GM18508 (cell line): ENCODE data around the gene CREB3.

Source experiments
- ATAC-seq: cut with Tn5 transposase; IDR thresholded peaks from one replicate; pipeline ENCODE4 v1.9.1; 2021; ENCODE audit warnings: moderate number of reproducible peaks; ENCODE audit not compliant: insufficient read depth, unreplicated experiment

CREB3 gene

GRCh38 chr9:35700031-35700430 is 32.4 kb upstream of the CREB3 start:
- no peak for ATAC-seq

- ATAC-seq, result no peak
Observed at GRCh38 chr9:35700942-35701341, 31.5 kb upstream of the CREB3 start.

GRCh38 chr9:35702696-35703095 is 29.8 kb upstream of the CREB3 start:
- no peak for ATAC-seq

GRCh38 chr9:35703906-35704672 is 28.4 kb upstream of the CREB3 start:
- no peak for ATAC-seq

GRCh38 chr9:35705372-35705771 is 27.1 kb upstream of the CREB3 start:
- no peak for ATAC-seq

GRCh38 chr9:35705836-35706430 is 26.5 kb upstream of the CREB3 start:
- ATAC-seq, result no peak

- ATAC-seq, result no peak
Observed at GRCh38 chr9:35706951-35707350, 25.5 kb upstream of the CREB3 start.

- ATAC-seq, result no peak
Observed at GRCh38 chr9:35708146-35708545, 24.3 kb upstream of the CREB3 start.

GRCh38 chr9:35710818-35711500 is 21.5 kb upstream of the CREB3 start:
- no peak for ATAC-seq

- no peak for ATAC-seq
Observed at GRCh38 chr9:35711501-35712428, 20.7 kb upstream of the CREB3 start.

- no peak for ATAC-seq
Observed at GRCh38 chr9:35712762-35713400, 19.6 kb upstream of the CREB3 start.

- ATAC-seq, result no peak
Observed at GRCh38 chr9:35713578-35713977, 18.9 kb upstream of the CREB3 start.

- no peak for ATAC-seq
Observed at GRCh38 chr9:35714123-35714522, 18.3 kb upstream of the CREB3 start.

GRCh38 chr9:35714579-35715252 is 17.8 kb upstream of the CREB3 start:
- no peak for ATAC-seq

- ATAC-seq, result no peak
Observed at GRCh38 chr9:35716230-35716629, 16.2 kb upstream of the CREB3 start.

GRCh38 chr9:35717132-35717870 is 15.2 kb upstream of the CREB3 start:
- ATAC-seq, result no peak

GRCh38 chr9:35718721-35719511 is 13.6 kb upstream of the CREB3 start:
- ATAC-seq, result no peak

GRCh38 chr9:35719546-35719945 is 12.9 kb upstream of the CREB3 start:
- ATAC-seq, result no peak
